ENCODE measurements around the gene NELL1.
"Not testable (repeated sequence)": the region's sequence is repeated elsewhere in the genome, so short reads cannot be mapped to it uniquely, and the experiment has no call there.

Gene NELL1

GRCh38 chr11:21254790-21255189 lies 585.4 kb downstream of the NELL1 start:
- DNase-seq: no peak

- no peak for DNase-seq
These were observed 588.1 kb downstream of the NELL1 start for GRCh38 chr11:21257461-21257860.

GRCh38 chr11:21258414-21258813 lies 589.0 kb downstream of the NELL1 start:
- no peak for DNase-seq

GRCh38 chr11:21260101-21260500 lies 590.7 kb downstream of the NELL1 start:
- DNase-seq: no peak

- DNase-seq: no peak
These were observed 593.6 kb downstream of the NELL1 start for GRCh38 chr11:21262992-21263391.

- DNase-seq: no peak
These were observed 594.7 kb downstream of the NELL1 start for GRCh38 chr11:21264125-21264524.

- DNase-seq: no peak
These were observed 598.6 kb downstream of the NELL1 start for GRCh38 chr11:21268036-21268435.

- not testable (repeated sequence) for DNase-seq
These were observed 602.8 kb downstream of the NELL1 start for GRCh38 chr11:21272139-21272538.

- DNase-seq: no peak
These were observed 609.5 kb downstream of the NELL1 start for GRCh38 chr11:21278840-21279239.

GRCh38 chr11:21285104-21285503 lies 615.7 kb downstream of the NELL1 start:
- DNase-seq: no peak

- no peak for DNase-seq
These were observed 620.3 kb downstream of the NELL1 start for GRCh38 chr11:21289686-21290085.

- no peak for DNase-seq
These were observed 626.1 kb downstream of the NELL1 start for GRCh38 chr11:21295508-21295907.

- DNase-seq: no peak
These were observed 632.6 kb downstream of the NELL1 start for GRCh38 chr11:21301981-21302380.

- DNase-seq: no peak
These were observed 637.5 kb downstream of the NELL1 start for GRCh38 chr11:21306739-21307358.

GRCh38 chr11:21307874-21308273 lies 638.5 kb downstream of the NELL1 start:
- no peak for DNase-seq

- DNase-seq: no peak
These were observed 647.2 kb downstream of the NELL1 start for GRCh38 chr11:21316591-21316990.

GRCh38 chr11:21321072-21321471 lies 651.7 kb downstream of the NELL1 start:
- no peak for DNase-seq

GRCh38 chr11:21321530-21321929 lies 652.1 kb downstream of the NELL1 start:
- DNase-seq: no peak

- no peak for DNase-seq
These were observed 654.2 kb downstream of the NELL1 start for GRCh38 chr11:21323617-21324016.

- DNase-seq: no peak
These were observed 673.8 kb downstream of the NELL1 start for GRCh38 chr11:21343204-21343603.

- DNase-seq: no peak
These were observed 677.0 kb downstream of the NELL1 start for GRCh38 chr11:21346361-21346760.

GRCh38 chr11:21350613-21351012 lies 681.2 kb downstream of the NELL1 start:
- no peak for DNase-seq

GRCh38 chr11:21353425-21353824 lies 684.0 kb downstream of the NELL1 start:
- DNase-seq: no peak

GRCh38 chr11:21364866-21365624 lies 695.7 kb downstream of the NELL1 start:
- DNase-seq: no peak

GRCh38 chr11:21369947-21370346 lies 700.6 kb downstream of the NELL1 start:
- DNase-seq: no peak

Data from inflammatory macrophage treated with lipopolysaccharide for 4 hours (primary cell).